NCI-H2227 treated with DMSO at 0.1 percent for 48 hours (cell line): ENCODE measurements around the gene TMEM35B.
"Not testable (repeated sequence)": the region's sequence is repeated elsewhere in the genome, so short reads cannot be mapped to it uniquely, and the experiment has no call there.

Source experiments
- DNase-seq: peaks from one replicate; lab custom pipeline; 2025; lab: John Stamatoyannopoulos, UW

Gene TMEM35B

DNA sequence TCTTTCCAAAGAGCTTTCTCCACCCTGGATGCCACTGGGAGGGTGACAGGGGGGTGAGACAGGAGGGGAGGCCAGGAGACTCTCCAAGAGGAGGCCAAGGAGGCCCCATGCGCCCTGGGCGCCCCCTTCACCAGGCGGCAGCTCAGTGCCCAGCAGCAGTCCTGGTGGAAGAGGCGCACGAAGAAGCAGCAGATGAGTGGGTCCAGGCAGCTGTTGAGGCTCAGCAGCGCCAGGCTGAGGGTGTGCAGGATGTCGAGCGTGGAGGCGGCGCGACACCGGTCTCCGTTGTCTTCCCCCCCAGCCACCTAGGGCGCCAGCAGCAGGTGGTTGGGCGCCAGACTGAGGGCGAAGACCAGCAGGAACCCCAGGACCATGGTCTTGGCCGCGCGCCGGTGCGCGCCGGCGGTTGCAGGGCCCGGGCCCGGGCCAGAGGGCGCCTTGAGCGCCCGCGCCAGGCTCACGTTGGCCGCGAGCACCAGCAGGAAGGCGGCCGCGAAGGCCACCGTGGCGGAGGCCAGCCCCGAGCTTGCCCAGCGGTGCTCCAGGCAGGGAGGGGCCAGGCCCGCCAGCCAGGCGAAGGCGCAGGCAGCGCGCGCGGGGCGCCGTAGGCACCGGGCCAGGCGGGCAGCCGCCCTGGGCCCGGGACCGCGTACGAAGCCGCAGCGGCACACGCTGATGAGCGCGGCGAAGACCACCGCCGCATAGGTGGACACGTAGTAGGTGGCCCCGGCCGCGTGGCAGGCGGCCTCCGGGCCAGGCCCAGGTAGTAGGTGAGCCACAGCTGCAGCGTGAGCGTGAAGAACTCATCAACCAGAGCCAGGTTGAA, 8.6 kb downstream of the TMEM35B start:
- no peak for DNase-seq

DNA sequence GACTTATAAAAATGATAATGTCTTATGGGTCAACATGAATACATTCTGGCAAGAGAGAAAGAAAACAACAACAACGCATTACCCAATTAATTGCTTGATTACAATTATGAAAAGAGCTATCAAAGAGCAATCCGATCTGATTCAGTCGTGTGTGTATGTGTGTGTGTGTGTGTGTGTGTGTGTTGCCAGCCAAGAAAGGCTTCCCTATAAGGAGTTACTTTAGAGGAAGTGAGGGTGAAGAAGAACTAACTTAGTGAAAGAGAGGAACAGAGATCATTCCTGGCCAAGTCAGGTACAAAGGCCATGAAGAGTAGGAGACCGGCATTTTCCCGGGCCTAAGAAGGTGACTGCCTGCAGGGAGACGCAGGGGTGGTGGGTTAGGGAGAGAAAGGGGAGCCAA, 9.4 kb downstream of the TMEM35B start:
- no peak for DNase-seq

DNA sequence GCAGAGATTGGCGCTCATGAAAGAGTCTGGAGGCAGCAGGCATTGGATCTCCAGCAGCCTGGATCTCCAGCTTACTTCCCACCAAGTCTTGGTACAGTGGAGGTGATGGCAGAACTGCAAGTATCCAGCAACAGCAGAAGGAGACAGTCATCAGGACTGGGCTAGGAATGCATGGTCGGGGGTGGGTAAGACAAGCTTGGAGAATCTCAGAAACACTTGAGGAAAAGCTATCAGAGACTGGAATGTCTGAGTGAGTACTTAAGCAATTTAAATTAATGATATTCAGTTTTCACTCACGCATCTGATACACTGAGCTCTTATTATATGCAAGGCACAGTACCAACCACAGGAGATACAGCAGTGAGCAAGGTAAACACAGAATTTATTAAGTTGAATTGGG, 9.8 kb downstream of the TMEM35B start:
- DNase-seq: no peak

DNA sequence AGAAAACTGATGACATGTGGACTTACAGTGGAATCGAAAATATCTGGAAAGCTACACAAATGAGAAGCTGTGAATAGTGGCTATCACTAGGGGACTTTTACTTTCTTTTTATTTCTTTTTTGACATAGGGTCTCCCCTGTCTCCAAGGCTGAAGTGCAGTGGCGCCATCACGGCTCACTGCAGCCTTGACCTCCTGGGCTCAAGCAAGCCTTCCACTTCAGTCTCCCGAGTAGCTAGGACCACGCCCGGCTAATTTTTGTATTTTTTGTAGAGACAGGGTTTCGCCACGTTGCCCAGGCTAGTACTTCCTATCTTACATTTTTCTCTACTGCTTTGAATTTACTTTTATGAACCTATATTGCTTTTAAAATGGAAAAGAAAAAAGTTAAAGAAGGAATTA, 10.5 kb downstream of the TMEM35B start:
- no peak for DNase-seq

DNA sequence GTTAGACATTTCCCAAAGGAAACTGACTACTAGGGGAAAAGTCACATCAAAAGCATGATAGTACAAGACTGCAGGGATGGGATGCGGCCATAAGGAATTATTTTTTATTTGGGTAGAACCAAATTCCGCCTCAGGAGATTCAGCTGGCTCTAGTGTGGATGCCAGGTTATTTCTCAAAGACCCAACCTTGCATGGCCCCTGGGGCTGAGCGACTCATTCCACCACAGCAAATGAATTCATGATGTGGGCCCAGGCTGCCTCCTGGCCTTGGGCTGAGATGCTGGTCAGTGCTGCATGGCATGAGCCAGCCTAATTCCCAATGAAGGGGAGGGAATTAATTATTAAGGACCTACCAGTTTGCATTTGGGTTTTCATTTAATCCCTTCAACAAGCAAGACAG, 11.8 kb downstream of the TMEM35B start:
- no peak for DNase-seq

DNA sequence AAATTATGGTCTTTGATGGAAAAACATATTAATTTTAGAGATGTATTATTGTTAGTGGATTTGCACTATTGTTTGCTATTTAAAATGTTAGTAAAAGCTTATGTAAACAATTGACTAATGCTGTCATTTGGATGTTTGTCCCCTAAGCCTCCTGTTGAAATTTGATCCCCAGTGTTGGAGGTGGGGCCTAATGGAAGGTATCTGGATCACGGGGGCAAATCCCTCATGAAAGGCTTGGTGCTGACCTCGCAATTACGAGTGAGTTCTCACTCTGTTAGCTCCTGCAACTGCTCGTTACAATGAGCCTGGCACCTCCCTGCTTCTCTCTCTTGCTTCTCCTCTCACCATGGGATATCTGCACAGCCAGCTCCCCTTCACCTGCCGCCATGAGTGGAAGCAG, 14.3 kb downstream of the TMEM35B start:
- peak; percentile 12 for DNase-seq

DNA sequence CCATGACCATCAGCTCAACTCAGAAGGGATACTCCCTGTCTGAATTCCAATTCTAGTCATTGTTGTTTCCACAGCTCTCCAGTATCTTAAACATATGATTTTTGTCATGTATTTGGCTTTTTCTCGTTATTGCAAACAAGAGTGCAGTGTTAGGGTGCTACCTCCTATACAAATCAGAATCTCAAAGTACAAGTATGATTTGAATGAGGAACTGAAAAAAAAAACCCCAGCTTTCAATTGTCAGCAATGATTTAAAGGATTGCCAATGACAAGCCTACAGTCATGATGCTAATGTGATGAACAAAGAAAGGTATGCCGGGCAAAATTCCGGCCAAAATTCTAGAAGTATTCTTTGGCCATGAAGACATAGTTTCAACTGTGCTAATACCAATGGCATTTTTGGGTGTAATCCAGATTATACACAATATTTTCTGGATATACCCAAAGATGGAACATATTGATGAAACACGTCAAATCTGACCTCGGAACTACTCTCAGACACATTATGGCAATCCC, 14.9 kb downstream of the TMEM35B start:
- DNase-seq: no peak

DNA sequence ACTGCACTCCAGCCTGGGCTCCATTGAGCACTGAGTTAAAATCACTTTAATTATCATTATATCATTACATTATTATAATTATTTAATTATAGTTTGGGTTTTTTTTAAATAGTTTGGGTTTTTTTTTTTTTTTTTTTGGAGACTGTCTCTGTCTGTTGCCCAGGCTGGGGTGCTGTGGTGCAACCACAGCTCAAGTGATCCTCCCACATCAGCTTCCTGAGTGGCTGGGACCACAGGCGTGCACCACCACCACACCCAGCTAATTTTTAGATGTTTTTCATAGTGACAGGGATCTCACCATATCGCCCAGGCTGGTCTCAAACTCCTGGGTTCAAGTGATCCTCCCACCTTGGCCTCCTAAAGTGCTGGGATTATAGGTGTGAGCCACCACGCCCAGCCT, 16.9 kb downstream of the TMEM35B start:
- DNase-seq: not testable (repeated sequence)

DNA sequence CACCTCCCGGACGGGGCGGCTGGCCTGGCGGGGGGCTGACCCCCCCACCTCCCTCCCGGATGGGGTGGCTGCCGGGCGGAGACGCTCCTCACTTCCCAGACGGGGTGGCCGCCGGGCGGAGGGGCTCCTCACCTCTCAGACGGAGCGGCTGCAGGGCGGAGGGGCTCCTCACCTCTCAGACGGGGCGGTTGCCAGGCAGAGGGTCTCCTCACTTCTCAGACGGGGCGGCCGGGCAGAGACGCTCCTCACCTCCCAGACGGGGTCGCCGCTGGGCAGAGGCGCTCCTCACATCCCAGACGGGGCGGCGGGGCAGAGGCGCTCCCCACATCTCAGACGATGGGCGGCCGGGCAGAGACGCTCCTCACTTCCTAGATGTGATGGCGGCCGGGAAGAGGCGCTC, 17.5 kb downstream of the TMEM35B start:
- not testable (repeated sequence) for DNase-seq

DNA sequence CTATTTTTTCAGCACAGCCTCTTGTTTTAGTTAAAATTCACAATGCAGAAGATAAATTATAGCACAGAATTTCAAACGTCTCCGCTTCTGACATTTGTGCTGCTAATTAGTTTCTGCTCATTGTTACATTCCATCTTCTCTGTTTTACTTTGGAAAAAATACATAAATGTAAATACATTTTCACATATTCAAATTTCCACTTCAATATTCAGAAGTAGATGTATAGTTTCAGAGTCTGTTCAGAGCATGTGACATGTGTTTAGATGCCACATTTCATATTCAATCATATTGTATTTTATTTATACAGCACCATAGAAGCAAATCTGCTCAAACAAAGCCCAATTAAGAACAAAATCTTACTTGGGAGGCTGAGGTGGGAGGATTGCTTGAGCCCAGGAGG, 19.6 kb downstream of the TMEM35B start:
- DNase-seq: no peak

DNA sequence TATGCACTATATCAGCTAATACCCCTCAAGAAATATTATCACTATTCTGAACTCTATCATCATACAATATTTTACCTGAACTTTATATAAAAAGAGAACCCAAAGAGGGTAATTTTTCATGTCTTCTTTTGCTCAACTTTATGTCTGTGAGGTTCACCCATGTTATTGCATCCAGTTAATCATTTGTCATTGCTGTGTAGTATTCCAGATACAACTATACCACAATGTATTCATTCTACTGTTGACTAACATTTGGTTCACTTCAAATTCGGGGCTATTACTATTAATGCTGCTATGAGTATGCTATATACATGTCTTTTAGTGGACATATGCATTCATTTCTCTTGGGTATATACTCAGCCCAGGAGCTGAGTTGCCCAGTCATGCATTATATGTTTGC, 34.7 kb downstream of the TMEM35B start:
- no peak for DNase-seq

DNA sequence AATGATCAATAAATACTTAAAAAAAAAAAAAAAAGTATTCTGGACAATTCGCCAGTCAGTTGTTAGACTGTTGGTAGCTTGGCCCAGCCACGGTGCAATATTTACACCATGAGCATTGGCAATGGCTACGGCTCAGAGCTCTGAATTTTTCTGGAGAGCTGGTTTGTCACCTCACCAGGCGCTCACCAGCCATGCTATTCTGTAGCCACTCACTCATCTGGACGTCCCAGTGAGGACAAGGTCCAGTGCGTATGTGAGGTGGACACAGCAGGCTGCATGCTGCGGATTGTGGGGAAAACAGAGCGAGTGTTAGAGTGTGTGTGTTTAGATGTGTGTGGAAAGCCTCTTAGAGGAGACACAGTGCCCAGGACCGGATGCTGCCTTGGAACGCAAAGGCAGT, 36.4 kb downstream of the TMEM35B start:
- DNase-seq: not testable (repeated sequence)

DNA sequence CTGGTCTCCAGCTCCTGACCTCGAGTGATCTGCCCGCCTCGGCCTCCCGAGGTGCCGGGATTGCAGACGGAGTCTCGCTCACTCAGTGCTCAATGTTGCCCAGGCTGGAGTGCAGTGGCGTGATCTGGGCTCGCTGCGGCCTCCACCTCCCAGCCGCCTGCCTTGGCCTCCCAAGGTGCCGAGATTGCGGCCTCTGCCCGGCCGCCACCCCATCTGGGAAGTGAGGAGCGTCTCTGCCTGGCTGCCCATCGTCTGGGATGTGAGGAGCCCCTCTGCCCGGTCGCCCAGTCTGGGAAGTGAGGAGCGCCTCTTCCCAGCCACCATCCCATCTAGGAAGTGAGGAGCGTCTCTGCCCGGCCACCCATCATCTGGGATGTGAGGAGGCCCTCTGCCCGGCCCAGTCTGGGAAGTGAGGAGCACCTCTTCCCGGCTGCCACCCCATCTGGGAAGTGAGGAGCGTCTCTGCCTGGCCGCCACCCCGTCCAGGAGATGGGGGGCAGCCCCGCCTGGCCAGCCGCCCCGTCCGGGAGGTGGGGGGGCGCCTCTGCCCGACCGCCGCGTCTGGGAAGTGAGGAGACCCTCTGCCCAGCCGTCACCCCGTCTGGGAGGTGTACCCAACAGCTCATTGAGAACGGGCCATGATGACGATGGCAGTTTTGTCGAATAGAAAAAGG, 37.4 kb downstream of the TMEM35B start:
- DNase-seq: not testable (repeated sequence)

DNA sequence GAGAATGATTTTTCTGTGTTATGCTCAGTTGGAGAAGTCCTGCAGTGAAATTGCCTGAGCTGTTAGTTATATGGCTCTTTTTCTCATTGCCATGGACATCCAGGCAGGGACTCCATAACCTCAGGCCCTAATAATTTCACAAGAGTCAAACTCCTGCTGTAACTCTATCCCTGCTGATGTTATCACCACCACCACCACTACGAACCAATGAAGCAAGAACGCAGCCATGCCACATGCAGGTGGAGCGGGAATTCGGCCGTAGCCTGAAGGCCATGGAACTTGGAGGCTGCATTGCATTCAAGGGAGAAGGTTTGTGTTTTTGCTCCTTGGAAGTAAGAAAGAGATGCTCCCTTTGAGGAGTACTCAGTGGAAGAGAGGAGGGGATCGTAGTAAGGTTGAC, 38.9 kb downstream of the TMEM35B start:
- no peak for DNase-seq

DNA sequence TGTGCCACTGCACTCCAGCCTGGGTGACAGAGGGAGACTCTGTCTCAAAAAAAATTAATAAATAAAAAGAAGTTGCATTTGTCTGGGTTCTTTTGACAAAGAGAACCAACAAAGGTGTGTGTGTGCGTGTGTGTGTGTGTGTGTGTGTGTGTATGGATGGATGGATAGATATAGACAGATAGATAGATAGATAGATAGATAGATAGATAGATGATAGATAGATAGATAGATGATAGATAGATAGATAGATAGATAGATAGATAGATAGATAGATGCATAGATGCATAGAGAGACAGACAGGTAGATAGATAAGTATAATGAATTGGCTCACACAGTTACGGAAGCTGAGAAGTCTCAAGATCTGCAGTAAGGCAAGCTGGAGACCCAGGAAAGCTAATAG, 43.3 kb downstream of the TMEM35B start:
- not testable (repeated sequence) for DNase-seq
